ENCODE data around the gene ALOXE3.

The ALOXE3 gene

DNA sequence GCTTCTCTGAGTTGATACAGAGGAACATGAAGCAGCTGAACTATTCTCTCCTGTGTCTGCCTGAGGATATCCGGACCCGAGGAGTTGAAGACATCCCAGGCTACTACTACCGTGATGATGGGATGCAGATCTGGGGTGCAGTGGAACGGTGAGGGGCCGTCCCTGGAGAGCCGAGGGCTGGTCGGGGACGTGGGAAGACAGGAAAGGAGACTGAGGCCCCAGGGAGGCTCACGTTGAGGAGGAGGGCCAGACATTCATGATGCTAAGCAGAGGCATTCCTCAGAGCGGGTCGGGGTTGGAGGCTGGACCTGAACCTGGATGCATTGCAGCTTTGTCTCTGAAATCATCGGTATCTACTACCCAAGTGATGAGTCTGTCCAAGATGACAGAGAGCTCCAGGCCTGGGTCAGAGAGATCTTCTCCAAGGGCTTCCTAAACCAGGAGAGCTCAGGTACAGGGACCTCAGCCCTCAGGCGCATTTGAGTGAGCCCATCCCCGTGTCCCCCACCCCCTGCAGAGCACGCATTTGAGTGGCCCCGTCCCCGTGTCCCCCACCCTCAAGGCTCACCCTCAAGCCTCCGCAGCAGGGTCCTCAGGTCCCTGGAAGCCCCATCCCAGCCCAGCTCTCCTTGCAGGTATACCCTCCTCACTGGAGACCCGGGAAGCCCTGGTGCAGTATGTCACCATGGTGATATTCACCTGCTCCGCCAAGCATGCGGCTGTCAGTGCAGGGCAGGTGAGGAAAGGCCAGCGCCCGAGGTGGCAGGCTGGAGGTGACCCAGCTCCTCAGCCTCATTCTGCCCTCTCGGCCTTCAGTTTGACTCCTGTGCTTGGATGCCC, 71.2 kb downstream of the ALOXE3 start:
- no peak for DNase-seq

DNA sequence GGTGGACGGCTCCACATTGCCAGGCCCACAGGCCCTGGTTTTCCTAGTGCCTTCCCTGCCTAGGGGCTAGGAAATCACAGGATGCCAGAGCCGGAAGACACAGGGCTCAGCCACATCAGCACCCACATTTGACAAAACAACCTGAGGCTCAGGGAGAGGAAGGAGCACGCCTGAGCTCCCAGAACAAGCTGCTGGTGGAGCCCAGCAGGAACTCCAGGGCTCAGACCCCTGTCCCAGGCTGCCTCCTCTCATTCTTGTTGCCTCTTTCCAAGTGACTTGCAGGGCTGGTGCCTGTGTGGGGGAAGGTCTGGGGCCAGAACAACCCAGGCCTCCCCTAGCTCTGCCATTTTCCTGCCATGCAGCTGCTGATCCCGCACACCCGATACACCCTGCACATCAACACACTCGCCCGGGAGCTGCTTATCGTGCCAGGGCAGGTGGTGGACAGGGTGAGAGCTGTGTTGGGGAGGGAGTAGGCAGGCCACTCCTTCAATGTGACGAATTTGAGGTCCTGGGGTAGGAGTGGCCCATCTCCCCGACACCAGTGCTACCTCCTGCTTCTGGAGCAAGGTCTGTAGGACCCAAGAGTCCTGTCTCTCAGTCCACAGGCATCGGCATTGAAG, 71.9 kb downstream of the ALOXE3 start:
- DNase-seq = no peak
